Mucosa of gallbladder (tissue), 1 donor: ENCODE results near the gene CPNE5. TPM values are rescaled to one million over a fixed set of nuclear protein-coding genes. Genes with fewer than 3 reads are reported as not detected.

Experiments
- DNase-seq: peaks from one replicate; pipeline ENCODE4 v3.0.0-alpha.2; 2020; ENCODE audit warnings: low spot score
- total RNA-seq: library from RNA; stranded (reverse); gene quantifications from one replicate; pipeline ENCODE4 v1.2.1, GENCODE V29; 2021
- donor health status: DM: no; HTN: no; CAD: no.

Gene CPNE5
- total RNA-seq, 1 donor from 2014 or later: 1.3 TPM

DNA sequence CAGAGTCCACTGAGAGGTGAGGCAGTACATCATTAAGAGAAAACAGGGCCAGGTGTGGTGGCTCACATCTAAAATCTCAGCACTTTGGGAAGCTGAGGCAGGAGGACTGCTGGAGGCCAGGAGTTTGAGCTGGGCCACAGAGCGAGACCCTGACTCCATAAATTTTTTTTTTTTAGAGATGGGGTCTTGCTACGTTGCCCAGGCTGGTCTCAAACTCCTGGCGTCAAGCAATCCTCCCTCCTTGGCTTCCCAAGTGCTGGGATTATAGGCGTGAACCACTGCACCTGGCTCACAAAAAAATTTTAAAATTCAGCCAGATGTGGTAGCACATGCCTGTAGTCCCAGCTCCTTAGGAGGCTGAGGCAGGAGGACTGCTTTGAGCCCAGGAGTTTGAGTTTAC is 18.1 kb upstream of the CPNE5 start:
- no peak for DNase-seq

DNA sequence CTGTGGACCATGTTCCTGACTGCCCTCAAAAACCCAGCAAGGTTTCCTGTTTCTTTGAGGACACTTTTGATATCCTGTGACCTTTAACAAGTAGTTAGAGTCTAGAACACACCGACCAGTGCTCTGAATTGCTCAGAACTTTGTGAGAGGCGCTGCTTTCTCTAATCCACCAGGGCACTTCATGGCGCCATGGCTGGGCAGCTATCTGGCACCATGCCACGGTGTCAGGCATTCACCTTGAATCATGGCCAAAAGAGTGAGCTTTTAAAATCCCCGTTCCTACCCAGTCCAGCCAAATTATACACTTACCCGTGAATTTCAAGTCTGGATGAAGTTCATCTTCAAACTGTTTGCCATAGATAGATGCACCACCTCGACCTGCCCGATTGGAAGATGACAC is 17.0 kb upstream of the CPNE5 start:
- DNase-seq: no peak

DNA sequence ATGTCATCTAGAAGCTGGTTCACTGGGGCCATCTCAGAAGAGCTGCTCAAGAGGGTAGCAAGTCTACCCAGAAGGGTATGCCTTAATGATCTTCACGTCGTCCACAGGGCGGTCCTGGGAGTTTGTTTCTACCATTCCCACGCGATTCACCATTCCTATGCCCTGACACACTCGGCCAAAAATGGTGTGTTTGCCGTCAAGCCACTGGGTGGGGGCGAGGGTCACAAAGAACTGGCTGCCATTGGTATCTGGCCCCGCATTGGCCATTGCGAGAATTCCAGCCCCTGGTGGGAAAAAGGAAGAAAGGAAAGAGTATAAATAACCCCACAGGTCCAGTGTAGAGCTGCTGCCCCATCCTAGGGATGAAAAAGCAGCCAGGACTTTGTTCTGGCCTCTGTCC is 16.5 kb upstream of the CPNE5 start:
- no peak for DNase-seq

DNA sequence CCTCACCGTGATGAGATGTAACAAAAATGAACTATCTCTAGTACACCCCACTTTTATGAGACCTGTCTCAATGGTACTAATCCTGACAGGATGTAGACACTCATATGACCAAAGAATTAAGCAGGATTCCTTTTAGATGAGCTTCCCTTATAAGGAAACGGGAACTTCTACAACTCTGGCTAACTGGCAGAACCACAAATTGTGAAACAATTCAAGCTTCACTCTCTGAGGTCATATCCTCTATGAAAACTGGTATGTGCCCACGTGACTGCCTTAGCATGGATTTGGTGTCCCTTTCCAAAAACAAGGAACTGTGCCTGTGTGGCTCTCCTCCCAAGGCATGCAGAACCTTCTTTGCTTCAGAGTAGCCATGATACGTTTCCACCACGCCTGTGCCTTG is 14.1 kb upstream of the CPNE5 start:
- peak; percentile 56 for DNase-seq

DNA sequence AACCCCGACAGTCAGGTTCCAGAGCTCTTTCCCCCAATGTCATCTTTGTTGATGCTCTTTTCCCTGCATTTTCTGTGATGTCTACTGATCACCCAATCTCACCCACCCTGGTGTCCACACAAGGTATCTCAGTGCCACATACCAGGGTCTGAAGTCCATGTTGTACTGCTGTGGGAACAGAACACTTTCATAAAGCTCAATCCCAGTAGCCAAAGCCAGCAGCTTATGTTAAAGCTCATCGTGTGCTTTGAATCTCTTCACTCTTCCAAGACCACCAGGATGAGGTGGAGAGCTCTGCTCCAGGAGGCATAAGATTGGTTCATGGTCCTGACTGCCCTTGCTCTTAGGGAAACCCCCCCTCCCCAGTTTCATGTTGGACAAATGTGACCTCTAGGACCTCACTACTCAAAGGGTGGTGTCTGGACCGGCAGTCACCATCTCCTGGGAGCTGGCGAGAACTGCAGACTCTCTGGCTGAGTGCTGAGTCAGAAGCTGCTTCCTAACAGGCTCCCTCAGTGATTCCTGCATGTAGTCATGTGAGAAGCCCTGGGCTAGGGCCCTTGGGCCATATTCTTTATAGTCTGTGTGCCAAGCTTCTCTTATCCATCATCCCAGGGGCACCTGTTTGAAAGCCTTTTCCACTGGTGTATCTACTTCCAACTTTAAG is 13.4 kb upstream of the CPNE5 start:
- no peak for DNase-seq

DNA sequence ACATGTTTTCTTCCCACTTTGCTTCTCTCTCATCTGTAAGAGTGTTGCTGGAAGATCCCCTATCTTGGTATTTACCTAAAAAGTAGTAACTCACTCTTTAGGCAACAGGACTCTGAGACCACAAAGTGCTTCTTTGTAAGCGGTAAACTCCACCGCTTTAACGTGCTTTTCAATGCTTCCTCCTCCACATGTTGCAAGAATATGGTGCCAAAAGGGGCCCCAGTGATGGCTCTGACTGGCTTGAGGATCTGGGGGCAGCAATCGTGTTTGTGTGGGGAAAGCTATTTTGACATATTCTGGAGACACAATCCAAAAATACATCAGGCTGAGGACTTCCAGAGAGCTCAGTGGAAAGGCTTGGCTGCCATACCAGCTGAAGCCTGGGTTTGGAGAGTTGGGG is 12.4 kb upstream of the CPNE5 start:
- no peak for DNase-seq

DNA sequence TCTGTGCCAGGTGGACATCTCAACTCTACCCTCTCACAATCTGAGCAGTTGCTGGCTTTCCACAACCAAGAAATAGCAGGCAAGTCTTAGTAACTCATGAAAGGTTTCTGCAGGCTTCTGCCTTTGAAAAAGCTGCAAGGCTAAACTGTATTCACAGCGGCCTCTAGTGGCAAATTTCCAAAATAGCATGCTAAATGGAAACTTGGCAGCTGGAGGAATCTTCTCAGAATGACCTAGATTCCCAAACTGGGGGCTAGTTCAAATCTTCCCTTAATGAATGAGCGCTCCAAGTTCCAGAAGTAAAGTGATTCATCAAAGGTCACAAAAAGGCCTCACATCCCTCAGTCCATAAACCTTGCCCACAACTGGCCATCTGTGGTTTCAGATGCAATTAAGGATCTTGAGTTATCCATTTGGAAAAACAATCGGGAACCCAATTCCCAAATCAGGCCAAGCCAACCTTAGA is 11.9 kb upstream of the CPNE5 start:
- peak; percentile 74 for DNase-seq

DNA sequence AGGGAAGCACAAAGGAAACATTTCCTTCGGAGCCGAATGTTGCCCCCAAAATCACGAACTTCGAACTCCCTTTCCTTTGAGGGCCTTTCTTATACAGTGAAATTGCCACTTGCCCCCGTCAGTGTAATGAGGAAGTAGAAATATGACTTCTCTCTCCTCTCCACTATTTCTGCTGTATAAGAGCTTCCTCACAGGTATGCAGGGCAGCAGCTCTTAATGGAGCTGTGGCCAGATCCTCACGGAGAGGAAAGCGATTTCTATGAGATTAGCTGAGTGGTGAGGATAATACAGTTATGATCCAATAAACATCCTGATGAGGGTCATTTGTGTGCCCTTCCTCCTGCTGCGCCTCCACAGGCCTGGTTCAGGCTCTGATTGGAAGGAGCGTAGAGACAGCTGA is 10.8 kb upstream of the CPNE5 start:
- DNase-seq: no peak

DNA sequence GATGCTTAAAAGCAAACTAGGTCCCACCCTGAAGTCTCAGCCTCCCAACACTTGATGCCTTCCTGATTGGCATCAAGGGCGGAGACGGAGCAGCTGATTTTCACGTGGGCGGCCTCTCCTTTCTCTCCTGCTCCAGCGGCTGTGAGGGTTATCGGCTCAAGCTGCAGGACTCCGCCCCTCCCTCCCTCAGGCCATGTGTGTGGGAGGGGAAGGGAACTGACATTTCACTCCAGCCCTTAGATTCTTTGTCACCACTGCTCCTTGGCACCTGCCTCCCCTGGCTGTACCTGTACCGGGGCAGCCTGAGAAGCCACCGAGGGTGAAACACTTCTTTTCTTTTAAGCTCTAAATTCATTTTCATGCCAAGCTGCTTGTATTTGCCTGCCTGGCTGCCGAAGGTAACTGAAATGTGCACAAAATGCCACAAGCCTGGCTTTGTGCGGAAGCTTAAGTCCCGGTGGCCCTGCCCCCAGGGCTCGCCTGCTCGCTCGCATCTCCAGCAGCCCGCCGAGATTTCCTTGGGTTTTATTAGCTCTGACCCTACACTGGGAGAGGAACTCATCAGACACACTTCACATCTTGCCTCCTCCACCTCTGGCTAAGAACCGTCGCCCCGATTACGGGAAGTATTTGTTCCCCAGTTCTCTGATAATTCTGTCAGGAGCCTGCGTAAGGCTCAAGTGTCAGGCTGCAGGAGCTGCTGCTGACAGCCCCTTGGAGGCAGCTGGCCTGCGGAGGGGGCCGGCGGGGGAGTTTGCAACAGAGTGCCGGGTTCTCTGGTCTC is 9.6 kb upstream of the CPNE5 start:
- peak; percentile 64 for DNase-seq

DNA sequence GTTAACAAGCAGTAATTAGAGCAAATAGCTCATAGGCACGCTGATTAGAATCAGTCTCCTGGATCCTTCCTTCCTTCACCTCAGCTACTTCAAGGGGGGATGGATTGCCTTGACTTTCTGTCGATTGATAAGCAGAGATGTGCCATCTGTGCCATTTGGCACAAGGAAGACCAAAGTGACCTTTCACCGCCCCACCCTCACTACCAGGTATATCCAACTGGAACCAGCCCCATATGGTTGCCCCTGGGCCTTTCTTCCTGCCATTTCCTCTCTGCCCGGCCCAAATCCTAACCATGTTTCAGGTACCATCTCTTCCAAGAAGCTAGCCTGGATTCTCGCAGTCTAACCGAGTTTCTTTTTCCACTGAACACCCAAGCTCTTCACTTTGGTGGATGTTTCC is 8.7 kb upstream of the CPNE5 start:
- no peak for DNase-seq

DNA sequence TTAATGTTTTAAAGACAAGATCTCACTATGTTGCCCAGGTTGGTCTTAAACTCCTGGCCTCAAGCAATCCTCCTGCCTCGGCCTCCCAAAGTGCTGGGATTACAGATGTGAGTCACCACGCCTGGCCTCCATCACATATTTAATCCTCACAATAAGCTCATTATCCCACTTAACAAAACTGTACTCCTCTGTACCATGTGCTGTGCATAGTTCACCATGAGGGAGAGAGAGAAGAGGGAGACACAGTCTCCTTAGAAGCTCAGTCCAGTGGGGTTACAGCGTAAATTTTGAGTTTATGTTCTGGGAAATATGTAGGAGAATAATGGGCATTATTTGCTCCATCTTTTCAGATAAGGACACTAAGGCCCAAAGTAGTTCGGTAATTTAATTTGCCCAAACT is 7.9 kb upstream of the CPNE5 start:
- DNase-seq: no peak

DNA sequence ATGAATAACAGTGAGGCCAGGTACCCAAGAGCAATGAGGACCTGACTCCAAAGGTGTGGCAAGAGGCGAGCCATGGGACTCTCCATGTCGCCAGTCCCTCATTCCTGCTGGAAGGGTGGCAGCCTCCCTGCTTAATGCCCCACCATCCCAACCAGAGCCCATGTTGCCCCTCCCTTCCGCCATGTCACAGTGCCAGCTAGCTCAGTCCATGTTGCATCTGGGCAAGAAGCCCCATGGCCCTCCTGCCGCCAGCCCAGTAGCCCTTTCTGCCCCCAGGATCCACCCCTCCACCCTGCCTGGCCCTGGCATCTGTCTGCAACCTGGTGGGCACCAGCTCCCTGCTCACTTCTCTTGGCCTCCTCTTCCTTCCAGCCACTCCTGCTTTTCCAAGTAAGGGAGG is 6.0 kb upstream of the CPNE5 start:
- no peak for DNase-seq

DNA sequence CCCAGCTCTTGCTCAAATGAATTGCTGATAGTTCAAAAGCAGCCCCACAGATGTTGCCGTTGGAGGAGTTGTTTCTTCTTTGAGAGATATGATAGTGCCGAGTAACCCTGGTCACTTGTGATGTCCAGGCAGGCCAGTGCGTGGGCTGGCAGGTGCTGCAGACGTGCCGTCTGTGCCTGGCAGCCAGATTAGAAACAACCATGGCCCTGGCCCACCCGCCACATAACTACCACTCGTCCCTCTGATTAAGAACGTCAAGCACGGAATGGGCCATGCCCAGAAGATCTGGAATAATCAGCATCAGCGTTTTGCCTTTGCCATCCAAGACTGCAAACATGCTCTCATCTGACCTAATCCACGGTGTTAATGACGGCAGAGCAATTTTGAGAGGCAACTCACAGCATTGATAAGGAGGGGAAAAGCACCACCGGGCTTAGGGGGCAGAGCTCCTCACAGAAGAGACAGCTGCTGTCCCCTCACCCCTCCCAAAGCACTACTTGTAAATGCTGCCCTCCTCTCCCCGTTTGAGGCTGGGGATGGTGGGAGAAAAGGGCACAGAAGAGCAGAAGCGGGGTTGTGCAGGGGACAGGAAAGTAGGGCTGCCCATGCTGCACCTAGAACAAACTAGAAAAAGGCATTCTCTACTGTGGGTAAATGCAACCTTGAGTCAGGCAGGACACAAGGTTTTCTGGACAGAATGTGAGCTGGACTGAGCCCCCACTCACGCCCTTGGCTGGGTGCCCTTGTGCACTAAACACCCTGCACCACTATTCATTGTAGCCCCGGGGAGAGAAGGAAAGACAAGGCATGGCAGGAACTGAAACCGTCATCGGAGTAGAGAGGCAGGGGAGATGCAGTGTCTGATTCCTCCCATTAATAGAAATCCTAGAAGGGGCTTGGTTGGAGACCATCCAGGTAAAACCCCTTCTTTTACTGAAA is 5.3 kb upstream of the CPNE5 start:
- DNase-seq: no peak

DNA sequence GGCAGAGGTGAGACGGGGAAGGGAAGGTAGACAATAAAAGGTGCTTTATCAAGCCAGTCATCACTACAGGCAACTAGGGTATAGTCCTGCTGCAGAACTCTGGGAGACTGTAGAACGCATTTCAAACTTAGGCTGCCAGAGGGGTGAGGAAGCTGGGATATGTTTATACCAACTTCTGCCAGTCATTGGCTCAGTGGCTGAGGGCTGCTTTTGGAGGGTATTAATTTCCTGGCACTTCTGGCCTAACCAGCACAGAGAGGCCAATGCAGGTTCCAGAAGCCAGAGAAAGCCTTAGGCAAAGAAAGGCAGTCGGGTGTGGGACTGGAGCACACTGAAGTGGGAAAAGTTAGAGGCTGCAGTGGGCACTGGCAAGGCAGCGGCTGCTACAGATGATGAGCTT is 3.9 kb upstream of the CPNE5 start:
- DNase-seq: no peak

DNA sequence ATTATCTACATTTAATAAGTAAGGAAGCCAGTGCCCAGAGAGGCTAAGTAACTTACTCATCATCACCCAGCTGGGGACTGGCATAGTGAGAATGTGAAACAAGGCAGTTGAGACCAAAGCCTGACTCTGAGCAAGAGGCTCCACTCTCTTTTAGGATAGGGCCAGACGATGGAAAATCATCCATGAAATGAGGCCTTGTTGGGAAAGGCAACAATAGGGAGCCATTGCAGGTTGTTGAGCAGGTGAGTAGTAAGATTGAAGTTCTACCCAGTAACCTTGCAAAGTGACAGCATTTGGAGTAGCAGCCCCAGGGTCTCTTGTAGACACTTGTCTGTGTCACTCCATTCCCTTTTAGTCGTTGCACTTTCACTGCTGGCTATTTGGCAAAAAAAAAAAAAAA is 2.5 kb upstream of the CPNE5 start:
- no peak for DNase-seq

DNA sequence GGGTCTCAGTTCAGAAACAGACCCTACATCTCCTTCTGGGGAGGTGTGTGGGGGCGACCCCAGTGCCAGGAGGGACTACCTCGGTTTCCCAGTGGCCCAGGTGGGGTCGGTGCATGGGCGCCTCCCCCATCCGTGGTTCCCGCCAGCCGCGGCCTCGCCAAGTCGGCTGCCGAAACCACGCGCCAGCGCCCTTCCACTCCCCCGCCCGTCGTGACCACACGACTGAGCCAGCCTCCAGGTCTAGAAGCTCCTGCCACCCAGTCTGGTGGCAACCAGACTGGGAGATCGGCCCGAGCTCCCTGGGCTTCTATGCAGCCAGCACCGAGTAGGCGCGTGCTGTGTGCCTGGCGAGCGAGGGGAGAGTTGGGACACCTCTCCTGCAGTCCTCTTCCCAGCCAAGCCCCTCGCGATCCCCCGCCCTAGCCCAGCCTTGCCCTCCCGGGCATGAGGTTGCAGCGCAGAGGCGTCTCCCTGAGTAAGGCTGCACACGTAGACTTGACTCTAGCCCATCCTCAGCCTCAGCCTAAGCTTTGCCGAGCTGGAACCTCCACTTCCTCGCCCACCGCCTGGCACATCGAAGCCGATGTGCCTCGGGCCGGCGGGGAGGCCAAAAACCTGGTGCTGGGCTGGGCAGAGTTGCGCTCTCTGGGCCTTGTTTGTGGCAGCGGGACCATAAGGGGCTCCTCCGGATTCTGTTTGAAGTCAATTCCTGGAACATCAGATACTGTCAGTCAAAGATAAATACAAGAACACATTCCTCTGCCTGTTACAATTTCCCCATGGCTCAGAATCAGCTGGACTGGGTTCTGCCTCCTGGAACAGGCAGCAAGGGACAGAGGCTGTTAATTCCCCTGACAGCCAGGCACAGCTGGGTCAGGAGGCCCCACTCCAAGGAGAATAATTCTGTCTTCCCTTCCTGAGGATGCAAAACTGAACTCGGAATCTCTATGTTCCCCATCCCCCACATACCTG is 1.5 kb upstream of the CPNE5 start:
- DNase-seq: no peak

DNA sequence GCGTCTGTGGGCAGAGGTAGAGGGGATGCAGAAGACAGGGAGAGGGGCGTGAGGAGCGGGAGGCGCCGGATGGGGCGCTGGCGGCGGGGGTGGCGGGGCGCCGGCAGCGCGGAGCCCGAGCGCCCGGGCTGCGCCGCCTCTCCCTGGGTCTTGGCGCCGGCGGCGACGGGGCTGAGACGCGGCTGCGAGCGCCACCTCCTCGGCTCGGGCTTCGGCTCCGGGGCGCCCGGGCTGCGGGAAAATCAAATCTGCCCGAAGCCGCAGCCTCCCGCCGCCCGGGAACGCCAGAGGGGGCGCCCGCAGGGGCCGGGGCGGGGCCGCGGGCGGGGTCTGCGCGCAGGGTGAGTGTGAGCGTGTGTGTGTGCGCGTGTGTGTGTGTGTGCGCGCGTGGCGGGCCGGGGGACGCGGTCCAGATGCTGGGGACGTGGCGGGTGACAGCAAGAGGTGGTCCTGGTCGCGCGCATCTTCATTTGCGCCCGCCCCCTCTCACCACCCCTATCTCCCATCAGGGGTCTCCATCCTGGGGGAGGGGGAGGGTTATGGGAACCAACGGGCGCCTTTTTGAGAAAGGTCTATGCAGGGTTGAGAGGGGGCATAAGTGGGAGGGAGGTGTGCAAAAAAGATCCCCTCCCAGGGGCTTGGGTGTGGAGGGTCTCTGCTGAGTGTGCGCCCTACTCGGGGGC is 646 bp upstream of the CPNE5 start:
- no peak for DNase-seq

DNA sequence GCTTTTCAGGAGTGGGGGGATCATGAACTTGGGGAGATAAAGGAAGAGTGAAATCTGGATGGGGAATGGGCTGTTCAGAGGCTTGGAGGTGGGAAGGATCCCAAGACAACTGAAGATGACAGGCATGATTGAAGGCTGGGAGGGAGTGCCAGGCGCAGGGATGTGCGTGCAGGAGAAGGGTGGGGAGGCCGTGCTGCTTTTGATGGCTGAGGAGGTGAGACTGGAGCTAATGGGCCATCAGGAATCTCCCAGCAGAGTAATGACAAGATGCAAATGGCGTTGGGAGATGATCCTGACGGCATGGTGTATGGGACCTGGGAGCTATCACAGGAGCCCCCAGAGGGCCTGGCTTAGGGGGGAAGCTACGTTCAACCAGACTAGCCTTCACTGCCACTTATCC is 1.6 kb downstream of the CPNE5 start:
- no peak for DNase-seq

DNA sequence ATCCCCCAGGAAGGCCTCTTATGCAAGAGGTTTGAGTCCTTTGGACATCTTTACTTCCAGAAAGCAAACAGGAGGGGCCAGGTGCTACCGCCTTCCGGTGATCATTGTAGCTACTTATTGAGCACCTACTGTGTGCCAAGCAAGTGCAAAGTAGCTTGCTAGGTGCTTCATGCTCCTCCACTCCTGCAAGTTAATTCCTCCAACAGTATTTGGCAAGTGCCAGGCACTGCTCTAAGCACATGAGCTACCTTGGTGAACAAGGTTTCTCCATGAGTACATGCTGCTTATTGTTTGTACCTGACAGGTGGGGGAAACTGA is 2.3 kb downstream of the CPNE5 start:
- no peak for DNase-seq

DNA sequence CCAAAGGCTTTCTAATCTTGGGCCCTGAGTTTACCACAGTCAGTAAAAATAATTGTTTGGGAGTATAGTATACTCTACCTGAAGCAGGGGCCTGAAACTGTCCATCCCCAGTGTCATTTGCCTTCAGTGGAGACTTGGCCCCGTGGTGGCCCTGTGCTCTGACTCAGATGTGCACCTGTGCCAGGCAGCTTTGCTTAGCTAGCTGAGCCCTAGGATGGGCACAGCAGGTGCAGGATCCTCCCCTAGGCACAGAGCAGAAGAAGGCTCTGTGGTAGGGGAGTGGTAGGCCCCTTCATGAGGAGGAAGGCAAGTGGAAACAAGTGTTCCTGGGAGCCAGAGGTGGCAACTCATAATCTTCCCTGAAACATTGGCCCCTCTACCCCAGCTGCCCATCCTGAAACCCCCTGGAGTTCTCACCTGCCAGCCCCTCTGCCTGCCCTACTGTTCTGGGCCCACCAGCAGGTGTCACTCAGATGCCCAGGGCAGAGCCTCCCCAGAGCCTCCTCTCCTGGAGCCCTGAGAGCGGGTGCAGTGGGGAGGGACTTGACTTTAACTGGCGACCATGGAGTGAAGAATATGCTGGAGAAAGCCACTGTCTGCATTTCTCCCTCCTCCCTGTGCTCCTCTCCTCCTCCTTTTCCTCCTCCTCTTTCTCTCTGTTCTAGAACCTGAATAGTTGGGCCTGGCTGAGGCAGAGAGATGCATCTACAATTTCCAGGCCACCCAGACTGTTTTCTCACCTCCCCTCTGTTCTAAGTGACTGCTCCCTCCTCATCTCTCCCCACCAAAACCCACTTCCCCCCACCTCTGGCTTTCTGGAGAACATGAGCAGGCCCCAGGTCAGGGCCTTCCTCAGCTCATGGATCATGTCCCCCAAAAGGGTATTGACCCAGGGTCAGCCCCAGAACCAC is 2.9 kb downstream of the CPNE5 start:
- DNase-seq: no peak
